ENCODE measurements around the gene ASCC3. TPM values are rescaled to one million over a fixed set of nuclear protein-coding genes. Genes with fewer than 3 reads are reported as not detected.

ASCC3 gene
- total and polyA plus RNA-seq, 2 experiments from 2014 or later, result 92.9 to 129 TPM

GRCh38 chr6:100899202-100899601, 18.1 kb upstream of the ASCC3 start (continued):
- TF ChIP-seq ZNF462 (CRISPR knock-in tag; IDR thresholded peaks at IDR 0.05) (no peak), ZNF114 (CRISPR knock-in tag; IDR thresholded peaks at IDR 0.05) (no peak), JUNB (IDR thresholded peaks at IDR 0.05; ENCODE audit: unreplicated experiment) (no peak), EZH2phosphoT487 (IDR thresholded peaks at IDR 0.05; ENCODE audit: unreplicated experiment) (no peak), ZNF331 (CRISPR knock-in tag; IDR thresholded peaks at IDR 0.05; ENCODE audit: low read depth) (no peak), POLR2AphosphoS5 (IDR thresholded peaks at IDR 0.05; ENCODE audit: low read depth) (no peak)
- TF ChIP-seq, protein P1, sequence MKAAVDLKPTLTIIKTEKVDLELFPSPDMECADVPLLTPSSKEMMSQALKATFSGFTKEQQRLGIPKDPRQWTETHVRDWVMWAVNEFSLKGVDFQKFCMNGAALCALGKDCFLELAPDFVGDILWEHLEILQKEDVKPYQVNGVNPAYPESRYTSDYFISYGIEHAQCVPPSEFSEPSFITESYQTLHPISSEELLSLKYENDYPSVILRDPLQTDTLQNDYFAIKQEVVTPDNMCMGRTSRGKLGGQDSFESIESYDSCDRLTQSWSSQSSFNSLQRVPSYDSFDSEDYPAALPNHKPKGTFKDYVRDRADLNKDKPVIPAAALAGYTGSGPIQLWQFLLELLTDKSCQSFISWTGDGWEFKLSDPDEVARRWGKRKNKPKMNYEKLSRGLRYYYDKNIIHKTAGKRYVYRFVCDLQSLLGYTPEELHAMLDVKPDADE (IDR thresholded peaks at IDR 0.05), result no peak

DNA sequence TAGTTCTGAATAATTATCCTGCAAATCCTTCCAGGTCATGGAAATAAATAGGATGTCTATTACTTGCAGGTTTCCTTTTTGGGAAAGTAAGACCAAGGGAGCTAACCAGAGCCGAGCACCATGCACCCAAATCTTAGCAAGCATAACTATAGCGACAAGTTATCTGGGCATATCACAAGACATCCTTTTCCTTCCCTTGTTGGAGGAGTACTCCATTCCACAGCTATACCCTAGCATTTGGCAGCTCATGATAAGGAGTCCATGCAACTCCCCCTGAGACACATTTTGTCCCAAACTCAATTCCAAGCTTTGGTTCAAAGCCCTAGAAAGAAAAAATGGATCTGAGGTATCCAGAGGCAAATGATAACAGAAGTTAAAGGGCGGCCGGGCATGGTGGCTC, 16.5 kb upstream of the ASCC3 start:
- Histone ChIP-seq H2AFZ (no peak overlapping the region), H3K36me3 (ENCODE audit: insufficient read depth) (peaks cover 27% of the 10 kb centered on the region; the same call in 1 of the 2 replicates), H3K4me3 (no peak overlapping the region), H3K4me1 (ENCODE audit: insufficient read depth) (no peaks in the 10 kb centered on the region), H3K4me2 (no peak overlapping the region), H3K79me2 (replicated peaks; ENCODE audit: insufficient read depth) (no peaks in the 10 kb centered on the region), H4K20me1 (replicated peaks; ENCODE audit: insufficient read depth) (no peaks in the 10 kb centered on the region), H3K27me3 (ENCODE audit: insufficient read depth) (no peaks in the 10 kb centered on the region), H3K9me2 (ENCODE audit: insufficient read depth) (no peaks in the 10 kb centered on the region; the same call in 1 of the 2 replicates), H3F3A (replicated peaks; ENCODE audit: low read depth) (0 out of 2 replicates have a peak, but pooled peaks cover 2% of the 10 kb centered on the region), H3K27ac (ENCODE audit: low read depth) (no peak overlapping the region)
- no peak overlapping the region for H3K27ac Mint-ChIP-seq
- no peak overlapping the region for H3K4me3 Mint-ChIP-seq
- ATAC-seq (no peak), DNase-seq (ENCODE audit: low spot score) (no peak)
- peaks cover 5% of the 10 kb centered on the region for H3K4me1 Mint-ChIP-seq
- peaks cover 3% of the 10 kb centered on the region for H3K27me3 Mint-ChIP-seq (ENCODE audit: insufficient read depth, low read depth, poor library complexity)
- TF ChIP-seq NANOG (IDR thresholded peaks at IDR 0.05; ENCODE audit: borderline replicate concordance), result no peak
- TF ChIP-seq CREB1 (CRISPR knock-in tag; IDR thresholded peaks at IDR 0.05; ENCODE audit: low read depth), result no peak
- no peak for TF ChIP-seq ZNF462 (CRISPR knock-in tag; IDR thresholded peaks at IDR 0.05)
- H3K36me3 Mint-ChIP-seq (ENCODE audit: low read depth), result peaks cover 44% of the 10 kb centered on the region
- peaks cover 52% of the 10 kb centered on the region for H3K9me3 Mint-ChIP-seq

All from GM23338 (cell line).